Measurements from ENCODE around the gene CDH4. TPM values are rescaled to one million over a fixed set of nuclear protein-coding genes. Genes with fewer than 3 reads are reported as not detected.

The CDH4 gene
- total RNA-seq, 1 donor from 2014 or later, result 0.17 TPM

DNA sequence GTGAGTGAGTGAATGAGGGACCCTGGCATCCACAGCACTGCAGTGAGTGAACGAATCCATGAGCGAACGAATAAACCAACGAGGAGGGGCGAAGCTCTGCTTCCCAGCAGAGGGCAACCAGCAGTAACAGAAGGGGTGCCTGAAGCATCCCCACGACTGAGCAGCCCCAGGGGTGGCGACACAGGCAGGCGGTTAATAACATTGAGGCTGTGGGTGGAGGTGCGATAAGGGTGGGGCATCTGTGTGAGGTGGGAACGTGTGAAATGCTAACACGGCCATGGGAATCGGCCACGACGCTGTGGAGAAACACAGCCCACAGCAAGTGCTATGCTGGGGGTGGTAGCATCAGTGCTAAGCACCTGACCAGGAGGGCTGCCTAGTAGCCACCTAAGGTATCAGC lies 737.7 kb downstream of the CDH4 start:
- no peak for DNase-seq

All from dermis blood vessel endothelial cell (primary cell).